Left ventricle myocardium inferior (tissue), 1 donor: ENCODE results near the gene MARK4. TPM values are rescaled to one million over a fixed set of nuclear protein-coding genes. Genes with fewer than 3 reads are reported as not detected.

Source experiments
- DNase-seq: peaks from one replicate; pipeline ENCODE4 v3.0.0-alpha.2; 2020
- H3K27ac ChIP-seq: fragments of 200-600 bp; replicated peaks from 2 replicates; pipeline ENCODE4 v1.8.0; 2021
- H3K27me3 ChIP-seq: fragments of 200-600 bp; 2 replicates; pipeline ENCODE4 v1.8.0; 2021; ENCODE audit warnings: low read depth
- H3K36me3 ChIP-seq: fragments of 200-600 bp; 2 replicates; pipeline ENCODE4 v1.8.0; 2021
- H3K4me1 ChIP-seq: fragments of 200-600 bp; 2 replicates; pipeline ENCODE4 v1.8.0; 2021
- H3K4me3 ChIP-seq: fragments of 200-600 bp; 2 replicates; pipeline ENCODE4 v1.8.0; 2021; ENCODE audit warnings: mild to moderate bottlenecking, moderate library complexity
- H3K9me3 ChIP-seq: fragments of 200-600 bp; replicated peaks from 2 replicates; pipeline ENCODE4 v1.8.0; 2021
- CTCF ChIP-seq: fragments of 200-600 bp; IDR thresholded peaks from 2 replicates; pipeline ENCODE4 v1.8.0; 2021; ENCODE audit warnings: antibody characterized with exemption, mild to moderate bottlenecking, borderline replicate concordance
- intact Hi-C: fragments of 100-400 bp; cut with micrococcal nuclease; formaldehyde crosslinking; loops from one replicate; pipeline ENCODE4 v1.11.0; 2022
- total RNA-seq: library from RNA; stranded (reverse); fragmentation: NEBNext Ultra II Directional; extraction: Animal tissue kit (Norgen Biotek cat#: 25700); gene quantifications from one replicate; pipeline ENCODE4 v1.2.1, GENCODE V29; 2021
- donor health status: DM: no; HTN: yes; CAD: no; lungs with severe emphysema.

Gene MARK4
- total RNA-seq, 1 donor from 2014 or later = 26.5 TPM

- intact Hi-C loops = no loop called here
- no peak overlapping the region for H3K27ac ChIP-seq
- H3K36me3 ChIP-seq = no peaks in the 10 kb centered on the region
- DNase-seq = no peak
- H3K27me3 ChIP-seq = no peaks in the 10 kb centered on the region
- H3K4me1 ChIP-seq = peaks cover 38% of the 10 kb centered on the region
- peak overlapping the region; percentile 50 for H3K4me3 ChIP-seq
- H3K9me3 ChIP-seq = no peaks in the 10 kb centered on the region
- no peak for TF ChIP-seq CTCF
Observed at GRCh38 chr19:45244133-45244794, 6.8 kb upstream of the MARK4 start.

- intact Hi-C loops = loop anchor here (5.0 kb wide), 1 partner anchor 43 kb away; no protein-coding TSS in a partner anchor
- H3K9me3 ChIP-seq = no peaks in the 10 kb centered on the region
- peak; percentile 42 for DNase-seq
- peak within 1 kb of the TSS; percentile 50 for H3K4me3 ChIP-seq
- TF ChIP-seq CTCF = no peak
- peak within 1 kb of the TSS; percentile 73 for H3K27ac ChIP-seq
- peaks cover 41% of the 10 kb centered on the region for H3K4me1 ChIP-seq
- no peaks in the 10 kb centered on the region for H3K27me3 ChIP-seq
- H3K36me3 ChIP-seq = no peaks in the 10 kb centered on the region
Observed at GRCh38 chr19:45245334-45245787, 5.7 kb upstream of the MARK4 start, which contains the start of gene EXOC3L2. Gene EXOC3L2 (minus strand): TSS chr19:45245407. CDS start chr19:45239045, 6,362 bp downstream.

- Histone ChIP-seq H3K4me1 (peaks cover 46% of the 10 kb centered on the region), H3K27ac (peak overlapping the region; percentile 73), H3K36me3 (no peaks in the 10 kb centered on the region), H3K9me3 (no peaks in the 10 kb centered on the region), H3K4me3 (peak overlapping the region; percentile 50), H3K27me3 (no peaks in the 10 kb centered on the region)
- DNase-seq = no peak
- TF ChIP-seq CTCF = no peak
- intact Hi-C loops = loop anchor here (5.0 kb wide), 1 partner anchor 44 kb away; no protein-coding TSS in a partner anchor
Observed at GRCh38 chr19:45245826-45246225, 5.2 kb upstream of the MARK4 start.

- Histone ChIP-seq H3K27me3 (no peaks in the 10 kb centered on the region), H3K4me3 (no peak overlapping the region), H3K27ac (no peak overlapping the region), H3K4me1 (peaks cover 52% of the 10 kb centered on the region), H3K9me3 (no peaks in the 10 kb centered on the region), H3K36me3 (no peaks in the 10 kb centered on the region)
- intact Hi-C loops = loop anchor here (5.0 kb wide), 1 partner anchor 45 kb away; no protein-coding TSS in a partner anchor
- DNase-seq = no peak
- no peak for TF ChIP-seq CTCF
Observed at GRCh38 chr19:45247136-45247535, 3.9 kb upstream of the MARK4 start.

- no peak for TF ChIP-seq CTCF
- H3K4me1 ChIP-seq = peaks cover 72% of the 10 kb centered on the region
- intact Hi-C loops = loop anchor here (5.0 kb wide), 1 partner anchor 47 kb away; no protein-coding TSS in a partner anchor
Observed at GRCh38 chr19:45249261-45250033, 1.6 kb upstream of the MARK4 start.

More at GRCh38 chr19:45249261-45250033, 1.6 kb upstream of the MARK4 start:
- no peak overlapping the region for H3K27ac ChIP-seq
- no peak for DNase-seq
- H3K9me3 ChIP-seq = no peaks in the 10 kb centered on the region
- no peaks in the 10 kb centered on the region for H3K27me3 ChIP-seq
- H3K4me3 ChIP-seq = no peak overlapping the region
- no peaks in the 10 kb centered on the region for H3K36me3 ChIP-seq
